GM18508 (cell line): ENCODE data around the gene H2BK1.

ENCODE experiments used
- ATAC-seq: cut with Tn5 transposase; IDR thresholded peaks from one replicate; pipeline ENCODE4 v1.9.1; 2021; ENCODE audit warnings: moderate number of reproducible peaks; ENCODE audit not compliant: insufficient read depth, unreplicated experiment

The H2BK1 gene

DNA sequence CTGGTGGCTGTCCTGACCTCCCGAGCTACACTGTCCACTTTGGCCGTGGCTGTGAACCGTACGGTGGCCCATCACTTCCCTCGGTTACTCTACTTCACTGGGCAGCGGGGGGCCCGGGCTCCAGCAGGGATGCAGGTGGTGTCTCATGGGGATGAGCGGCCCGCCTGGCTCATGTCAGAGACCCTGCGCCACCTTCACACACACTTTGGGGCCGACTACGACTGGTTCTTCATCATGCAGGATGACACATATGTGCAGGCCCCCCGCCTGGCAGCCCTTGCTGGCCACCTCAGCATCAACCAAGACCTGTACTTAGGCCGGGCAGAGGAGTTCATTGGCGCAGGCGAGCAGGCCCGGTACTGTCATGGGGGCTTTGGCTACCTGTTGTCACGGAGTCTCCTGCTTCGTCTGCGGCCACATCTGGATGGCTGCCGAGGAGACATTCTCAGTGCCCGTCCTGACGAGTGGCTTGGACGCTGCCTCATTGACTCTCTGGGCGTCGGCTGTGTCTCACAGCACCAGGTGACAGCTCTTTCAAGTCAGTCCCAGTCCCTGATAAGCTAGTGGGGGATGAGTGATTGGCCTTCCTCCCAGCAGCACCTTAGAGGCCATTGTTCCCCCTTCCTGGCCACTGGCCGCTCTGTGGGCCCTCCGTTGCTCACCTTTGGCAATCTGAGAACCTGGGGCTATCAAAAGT is 25.0 kb upstream of the H2BK1 start:
- no peak for ATAC-seq

DNA sequence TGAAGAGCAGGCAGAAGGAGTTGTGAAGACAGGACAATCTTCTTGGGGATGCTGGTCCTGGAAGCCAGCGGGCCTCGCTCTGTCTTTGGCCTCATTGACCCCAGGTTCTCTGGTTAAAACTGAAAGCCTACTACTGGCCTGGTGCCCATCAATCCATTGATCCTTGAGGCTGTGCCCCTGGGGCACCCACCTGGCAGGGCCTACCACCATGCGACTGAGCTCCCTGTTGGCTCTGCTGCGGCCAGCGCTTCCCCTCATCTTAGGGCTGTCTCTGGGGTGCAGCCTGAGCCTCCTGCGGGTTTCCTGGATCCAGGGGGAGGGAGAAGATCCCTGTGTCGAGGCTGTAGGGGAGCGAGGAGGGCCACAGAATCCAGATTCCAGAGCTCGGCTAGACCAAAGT is 23.5 kb upstream of the H2BK1 start:
- no peak for ATAC-seq

DNA sequence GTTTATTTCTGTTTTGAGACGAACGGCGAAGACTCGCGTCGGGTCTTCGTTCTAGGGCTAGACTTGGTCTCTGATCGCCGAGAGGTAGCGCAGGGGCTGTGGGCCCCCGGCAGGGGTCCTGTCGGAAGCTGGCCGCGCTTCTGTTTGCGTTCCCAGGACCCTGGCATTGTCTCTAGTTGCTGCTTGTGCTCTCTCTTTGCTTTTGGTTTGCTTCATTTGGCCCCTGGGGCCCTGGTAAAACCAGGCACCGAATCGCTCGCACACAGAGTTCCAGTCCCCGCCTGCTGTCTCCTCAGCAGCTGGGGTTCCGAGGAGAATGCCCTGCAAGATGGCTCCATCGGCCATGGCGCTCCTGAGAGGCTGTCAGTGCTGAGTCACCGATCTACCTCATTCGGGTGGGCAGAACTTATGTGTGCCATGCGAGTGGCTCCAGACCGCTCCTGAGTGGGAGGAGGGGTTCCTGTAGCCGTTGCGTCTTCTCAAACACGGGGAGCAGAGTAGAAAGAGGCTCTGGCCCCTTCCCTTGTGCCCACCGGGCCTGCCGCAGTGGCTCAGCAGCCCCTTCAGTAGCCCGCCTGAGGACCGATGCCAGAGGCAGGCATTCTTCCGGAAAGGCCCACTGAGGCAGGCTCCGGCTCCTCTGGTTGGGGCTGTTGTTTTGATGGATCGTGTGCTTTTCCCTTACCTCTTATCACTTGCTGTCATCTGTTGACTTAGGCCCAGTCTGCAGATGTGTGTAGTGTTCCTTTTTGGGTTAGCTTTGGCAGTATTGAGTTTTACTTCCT is 22.8 kb upstream of the H2BK1 start:
- no peak for ATAC-seq

DNA sequence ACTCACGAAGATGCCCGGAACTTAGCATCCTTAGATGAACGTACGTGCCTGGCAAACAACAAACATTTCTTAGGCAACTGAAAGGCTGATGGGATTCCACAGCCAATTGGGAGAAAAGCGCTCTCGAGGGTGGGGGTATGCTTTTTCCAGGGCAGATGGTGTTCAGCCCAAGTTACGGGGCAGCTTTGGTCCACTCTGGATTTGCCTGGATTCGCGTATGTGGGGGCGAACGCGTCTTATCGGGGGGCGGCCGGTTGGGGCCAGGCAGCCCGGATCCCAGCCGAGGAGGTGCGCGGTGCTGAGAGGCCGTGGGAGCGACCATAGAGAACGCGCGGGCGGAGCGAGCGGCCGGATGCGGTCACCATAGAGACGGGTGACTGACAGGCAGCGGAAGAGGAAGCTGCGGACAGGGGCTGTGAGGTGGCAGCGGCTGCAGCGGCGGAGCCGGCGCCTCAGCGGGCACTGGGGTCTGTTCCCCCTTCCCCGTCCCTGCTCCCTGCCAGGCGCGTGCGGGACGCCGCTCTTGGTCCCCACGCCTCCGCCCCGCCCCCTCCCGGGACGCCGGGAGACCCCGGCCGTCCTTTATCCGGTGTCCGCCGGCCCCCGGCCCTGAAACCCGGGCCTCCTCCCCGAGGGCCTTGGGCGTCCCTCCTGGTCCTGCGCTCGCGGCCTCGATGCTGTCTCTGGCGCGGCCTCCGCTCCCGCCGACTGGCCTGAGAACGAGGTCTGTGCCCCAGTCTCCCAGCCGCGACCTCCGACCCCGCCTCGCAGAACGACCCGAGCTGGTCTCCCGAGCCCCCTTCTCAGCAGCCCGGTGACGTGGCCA is 22.0 kb upstream of the H2BK1 start, which contains the start of gene CHPF2:
Gene CHPF2 (plus strand): TSS at position 393 of the 826 bp plus-strand sequence. CDS start 1,529 bp downstream, outside the sequence.
- peak; percentile 73 for ATAC-seq

DNA sequence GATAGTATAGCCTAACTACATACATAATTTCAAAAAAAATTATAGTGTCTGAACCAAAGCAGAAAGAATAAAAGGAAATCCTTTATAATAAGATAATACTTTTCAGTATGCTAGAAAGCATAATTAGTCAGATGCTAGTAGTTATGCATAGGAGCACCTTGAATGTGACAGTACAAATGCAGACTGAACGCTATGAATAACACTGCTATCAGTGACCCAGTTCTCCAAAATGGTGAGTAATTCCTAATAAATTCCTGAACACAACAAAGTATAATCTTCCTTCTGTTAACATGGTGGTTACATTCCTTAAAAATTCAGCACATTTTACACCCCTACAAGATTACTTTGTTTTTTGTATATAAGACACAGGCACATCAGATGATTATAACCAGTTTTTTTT is 20.8 kb upstream of the H2BK1 start:
- no peak for ATAC-seq

DNA sequence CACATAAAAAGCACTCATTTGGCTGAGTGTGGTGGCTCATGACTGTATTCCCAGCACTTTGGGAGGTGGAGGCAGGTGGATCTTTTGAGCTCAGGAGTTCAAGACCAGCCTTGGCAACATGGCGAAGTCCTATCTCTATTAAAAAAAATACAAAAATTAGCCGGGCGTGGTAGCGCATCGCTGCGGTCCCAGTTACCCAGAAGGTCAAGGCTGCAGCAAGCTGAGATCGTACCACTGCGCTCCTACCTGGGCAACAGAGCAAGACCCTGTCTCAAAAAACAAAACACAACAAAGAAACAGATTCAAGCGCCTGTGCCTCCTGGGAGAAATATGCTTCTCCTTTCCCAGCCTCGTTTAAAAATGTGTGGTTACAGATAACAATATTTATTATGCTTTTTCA is 19.0 kb upstream of the H2BK1 start:
- ATAC-seq: no peak

DNA sequence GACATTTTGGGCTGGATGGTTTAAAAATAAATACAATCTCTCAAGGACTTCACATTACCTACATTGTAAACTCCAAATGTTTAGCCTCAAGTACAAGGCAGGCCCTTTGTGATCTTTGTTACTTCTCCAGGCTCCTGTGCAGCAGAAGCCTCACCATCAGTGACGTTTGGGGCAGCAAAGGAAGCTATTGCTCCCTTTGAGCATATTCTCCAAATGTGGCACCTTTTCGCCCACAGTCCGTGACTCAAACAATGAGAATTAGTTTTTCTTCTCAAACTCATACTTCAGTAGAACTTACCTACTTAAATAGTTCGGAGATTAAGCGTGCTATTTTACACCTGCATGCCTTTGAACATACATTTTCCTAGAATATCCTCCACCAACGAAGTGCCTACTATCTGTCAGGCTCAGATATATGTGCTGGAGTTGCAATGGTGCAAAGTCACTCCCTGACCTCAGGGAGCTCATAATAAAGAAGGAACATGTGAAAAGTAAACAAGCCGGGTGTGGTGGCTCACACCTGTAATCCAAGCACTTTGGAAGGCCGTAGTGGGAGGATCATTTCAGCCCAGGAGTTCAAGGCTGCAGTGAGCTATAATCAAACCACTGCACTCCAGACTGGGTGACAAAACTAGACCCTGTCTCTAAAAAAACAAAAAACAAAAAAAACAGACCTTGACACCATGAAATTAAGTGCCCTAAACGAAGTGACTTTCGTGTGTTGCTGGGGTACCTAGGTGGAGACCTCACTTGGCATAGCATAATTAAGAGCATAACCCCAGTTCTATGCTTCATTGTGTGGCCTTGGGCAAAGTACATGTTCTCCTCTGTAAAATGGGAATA is 18.0 kb upstream of the H2BK1 start:
- ATAC-seq: no peak

DNA sequence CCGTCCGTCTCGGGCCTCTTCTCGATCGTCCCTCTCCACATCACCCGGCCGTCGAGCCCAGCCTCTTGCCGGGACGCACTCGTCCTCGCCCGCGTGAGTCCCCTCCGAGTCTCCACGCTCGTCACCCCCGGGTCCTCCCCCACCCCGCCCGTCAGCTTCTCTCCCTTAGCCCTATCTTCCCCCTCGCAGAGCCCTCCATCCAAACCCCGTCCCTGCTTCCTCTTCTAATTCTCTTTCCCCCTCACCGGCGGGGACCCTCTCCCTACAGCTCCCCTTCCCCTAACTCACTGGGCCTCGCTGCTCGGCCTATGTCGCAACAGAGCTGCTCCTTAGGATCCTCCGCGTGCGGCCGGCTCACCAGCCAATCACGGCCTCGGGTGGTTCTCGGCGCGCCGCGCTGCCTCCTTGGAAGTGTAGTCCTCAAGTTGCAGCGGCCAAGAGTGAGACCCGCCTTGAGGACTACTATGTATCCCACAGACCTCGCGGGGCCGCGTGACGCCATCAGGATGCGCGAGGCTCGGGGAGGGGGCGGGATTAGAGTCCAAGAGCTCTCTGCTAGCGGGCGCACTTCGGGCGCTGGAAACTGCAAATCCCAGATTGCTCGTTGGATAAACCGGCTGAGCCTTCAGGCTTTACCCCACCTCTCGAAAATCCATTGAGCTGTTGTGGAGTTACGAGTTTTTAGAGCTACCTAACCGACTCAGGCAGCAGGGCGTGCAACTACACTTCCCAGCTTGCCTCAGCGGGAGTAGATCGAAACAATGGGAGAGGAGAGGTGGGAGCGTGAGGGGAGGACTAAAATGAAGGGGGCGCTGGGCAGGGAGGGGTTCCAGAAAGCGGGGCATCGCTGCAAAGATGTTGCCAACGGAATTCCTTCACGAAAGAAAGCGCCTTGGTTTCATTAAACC is 16.8 kb upstream of the H2BK1 start, which contains the start of gene ABCF2:
Gene ABCF2 (minus strand): TSS at position 331 of the 908 bp plus-strand sequence. CDS start 747 bp downstream, outside the sequence.
- peak; percentile 93 for ATAC-seq

DNA sequence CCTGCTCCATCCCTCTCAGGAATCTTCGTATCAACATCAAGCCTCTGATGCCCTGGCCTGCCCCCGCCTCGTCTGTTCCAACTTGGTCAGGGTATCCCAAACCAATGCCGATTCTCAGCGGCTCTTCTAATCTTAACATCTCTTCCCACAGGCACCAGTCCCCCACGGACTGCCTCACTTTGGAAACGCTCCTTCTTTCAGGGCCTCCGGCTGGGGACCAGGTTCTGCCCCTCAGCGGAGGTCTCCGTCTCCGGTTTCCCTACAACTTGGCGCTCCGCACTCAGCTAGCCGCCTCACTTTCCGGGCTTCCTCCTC is 16.2 kb upstream of the H2BK1 start:
- ATAC-seq: no peak

DNA sequence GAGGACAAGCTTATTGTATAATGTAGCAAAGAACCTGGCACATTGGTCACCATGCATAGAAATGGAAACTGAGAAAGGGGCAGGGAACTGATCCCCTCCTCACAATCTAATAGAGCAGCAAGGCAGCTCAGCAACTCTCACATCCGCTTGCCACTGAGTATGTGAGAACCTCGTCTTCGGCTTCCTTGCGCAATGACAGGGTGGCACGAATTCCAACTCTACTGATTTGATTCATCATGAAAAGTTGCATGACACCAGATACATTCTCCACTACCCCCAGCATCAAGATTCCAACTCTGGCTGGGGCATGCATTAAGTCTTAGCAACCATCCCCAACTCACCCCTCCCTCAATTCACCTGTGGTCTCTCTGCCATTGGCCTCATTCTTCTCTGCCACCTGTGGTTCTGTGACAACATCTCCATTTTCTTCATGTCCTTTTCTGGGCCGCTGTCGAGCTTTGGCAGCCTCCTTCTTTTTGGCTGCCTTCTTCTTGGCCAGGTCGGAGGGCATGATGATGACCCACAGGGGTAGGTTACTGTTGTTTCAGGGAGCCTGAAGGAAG is 15.7 kb upstream of the H2BK1 start:
- ATAC-seq: no peak

DNA sequence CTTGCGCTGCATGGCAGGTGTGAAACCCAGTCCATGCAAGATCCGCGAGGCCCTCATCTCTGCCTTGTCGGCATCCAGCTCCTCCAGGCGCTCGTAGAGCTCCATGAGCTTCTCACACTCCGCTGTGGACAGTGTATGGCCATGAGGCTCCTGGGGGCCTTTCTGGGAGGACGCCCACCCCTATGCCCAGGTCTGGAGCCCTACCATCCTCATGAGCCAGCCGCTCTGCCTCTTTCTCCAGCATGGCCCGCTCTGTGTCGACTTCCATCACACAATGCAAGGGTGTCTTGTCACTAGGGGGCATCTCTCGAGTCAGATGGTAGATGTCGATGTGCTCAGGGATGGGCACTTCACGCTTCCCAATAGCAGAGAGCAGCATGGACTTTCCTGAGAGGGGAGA is 13.4 kb upstream of the H2BK1 start:
- no peak for ATAC-seq

DNA sequence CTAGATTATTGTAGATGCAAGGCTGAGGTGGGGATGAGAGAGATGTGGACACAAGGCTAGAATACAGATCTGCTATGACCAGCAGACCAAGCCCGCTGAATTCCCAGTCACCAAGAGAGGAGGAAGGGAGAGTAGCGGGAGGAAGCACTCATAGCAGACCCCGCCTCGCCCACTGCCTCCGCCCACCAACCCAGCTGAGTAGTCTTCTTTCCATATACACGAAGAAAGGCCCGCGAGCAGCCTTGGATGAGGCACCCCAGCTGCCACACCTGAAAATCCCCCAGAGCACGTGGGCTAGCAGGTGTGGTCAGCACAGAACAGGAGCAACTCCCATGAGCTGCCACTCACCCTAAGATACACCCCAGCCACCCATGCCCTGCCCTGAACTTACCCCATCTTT is 7.9 kb upstream of the H2BK1 start:
- ATAC-seq: no peak

DNA sequence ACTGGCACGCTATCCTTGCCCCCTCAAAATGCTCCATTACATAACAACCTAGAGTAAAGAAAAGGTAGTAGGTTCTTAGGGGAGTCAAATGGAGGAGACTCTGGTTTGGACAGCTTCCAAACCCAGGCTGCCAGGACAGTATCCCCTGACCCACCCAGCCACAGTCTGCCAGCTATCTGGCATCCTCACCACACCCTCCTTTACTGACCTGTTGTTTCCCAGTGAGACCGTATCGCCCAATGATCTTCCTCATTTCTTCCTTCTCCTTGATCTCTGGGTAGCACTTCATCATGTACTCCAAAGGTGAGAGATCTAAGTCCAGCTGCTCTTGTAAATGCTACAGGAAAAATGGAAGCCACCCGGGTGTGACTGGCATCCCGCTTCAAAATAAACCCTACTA is 5.1 kb upstream of the H2BK1 start:
- no peak for ATAC-seq

DNA sequence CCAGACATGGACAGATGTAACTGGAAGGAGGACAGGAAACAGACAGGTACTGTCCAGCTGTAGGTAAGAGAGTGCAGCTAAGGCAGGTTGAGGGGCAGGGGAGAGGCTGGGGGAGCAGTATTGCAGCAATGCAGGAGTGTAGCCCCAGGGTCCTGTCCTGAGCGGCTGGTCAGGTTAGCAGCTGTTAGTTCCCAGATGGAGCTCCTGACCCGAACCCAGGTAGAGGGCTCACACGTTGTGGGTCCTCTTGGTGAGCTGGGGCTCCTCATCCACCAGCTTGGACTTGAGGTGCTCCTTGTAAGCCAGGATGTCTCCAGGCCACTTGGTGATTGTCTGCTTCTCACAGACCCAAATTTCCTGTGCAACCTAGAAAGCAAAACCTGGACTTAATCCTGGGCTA is 3.5 kb upstream of the H2BK1 start:
- ATAC-seq: no peak

DNA sequence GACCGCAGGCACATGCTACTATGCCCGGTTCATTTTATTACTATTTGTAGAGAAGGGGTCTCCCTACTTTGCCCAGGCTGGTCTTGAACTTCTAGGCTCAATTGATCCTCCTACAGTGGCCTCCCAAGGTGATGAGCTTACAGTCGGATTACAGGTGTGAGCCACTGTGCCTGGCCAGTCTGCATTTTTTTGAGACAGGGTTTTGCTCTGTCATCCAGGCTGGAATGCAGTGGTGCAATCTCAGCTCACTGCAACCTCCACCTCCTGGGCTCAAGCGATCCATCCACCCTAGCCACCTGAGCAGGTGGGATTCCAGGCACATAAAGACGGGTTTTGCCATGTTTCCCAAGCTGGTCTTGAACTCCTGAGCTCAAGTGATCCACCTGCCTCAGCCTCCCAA is 2.3 kb upstream of the H2BK1 start:
- ATAC-seq: no peak

DNA sequence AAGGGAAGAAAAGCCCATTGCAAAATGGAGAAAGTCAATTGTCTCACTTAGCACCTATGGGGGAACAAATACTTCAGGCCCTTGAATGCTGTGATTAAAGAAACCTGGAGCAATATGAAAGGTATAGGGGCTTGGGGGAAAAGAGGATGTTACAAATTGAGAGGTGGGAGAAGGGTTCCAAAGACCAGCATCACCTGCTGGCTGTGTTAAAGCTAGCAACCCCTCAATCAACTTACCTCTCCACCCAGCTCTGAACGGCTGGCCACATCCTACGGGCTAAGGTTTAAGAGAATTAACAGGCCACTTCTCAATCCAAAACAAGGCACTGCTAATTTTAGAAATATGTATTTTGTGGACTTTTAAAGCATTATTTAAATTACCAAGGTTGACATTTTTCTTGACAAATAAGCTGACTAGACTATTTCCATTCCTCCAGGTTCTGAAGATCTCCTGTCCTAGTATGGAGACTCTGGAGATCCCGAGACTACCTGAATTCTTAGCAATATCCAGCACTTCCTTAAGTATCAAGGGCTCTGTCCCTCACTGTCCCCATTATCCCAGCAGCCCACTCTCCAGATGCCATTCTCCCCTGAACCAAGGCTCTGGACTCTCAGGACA is 976 bp upstream of the H2BK1 start:
- ATAC-seq: no peak

DNA sequence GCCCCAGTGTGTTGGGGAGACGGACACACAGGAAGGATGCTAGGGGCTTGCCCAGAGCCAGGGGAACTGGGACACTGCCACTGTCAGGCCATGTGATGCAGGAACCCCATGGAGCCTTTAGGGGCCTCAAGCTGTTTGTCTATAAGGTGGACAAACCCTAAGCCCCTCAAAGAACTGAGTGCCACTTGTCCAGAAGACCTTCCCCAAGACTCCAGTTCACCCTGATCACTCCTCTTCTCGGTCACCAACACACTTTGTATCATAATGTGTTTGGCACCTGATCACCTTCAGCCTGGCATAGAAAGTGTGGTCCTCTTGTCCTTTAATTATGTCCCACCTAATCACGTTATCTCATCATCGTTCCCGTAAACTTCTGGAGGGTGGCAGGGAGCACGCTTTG is 700 bp downstream of the H2BK1 start:
- ATAC-seq: no peak

DNA sequence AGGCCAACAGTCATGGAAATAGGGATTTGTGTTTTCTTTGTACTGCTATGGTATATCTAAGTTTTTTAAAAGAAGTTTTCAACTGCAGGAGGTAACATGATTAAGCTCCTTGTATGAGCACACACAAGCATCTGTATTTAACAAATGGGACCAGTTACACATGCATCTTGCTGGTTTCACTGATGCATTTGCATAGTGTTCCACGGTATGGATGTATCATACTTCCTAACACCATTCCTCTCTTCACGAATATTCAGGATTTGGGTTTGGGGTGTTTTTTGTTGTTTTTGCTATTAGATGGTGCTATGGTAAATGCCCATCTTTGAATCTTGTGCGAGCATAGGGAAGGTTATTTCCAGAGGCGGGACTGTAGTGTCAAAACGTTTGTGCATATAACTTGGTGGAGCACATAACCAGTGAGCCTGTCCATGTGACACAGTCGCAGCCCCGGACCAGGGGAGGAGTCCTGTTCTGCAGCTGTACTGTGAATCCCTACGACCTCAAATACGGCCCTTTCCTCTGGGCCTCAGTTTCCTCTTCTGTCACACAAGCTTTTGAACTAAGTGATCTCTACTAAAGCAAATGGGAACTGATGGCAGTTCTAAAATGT is 1.9 kb downstream of the H2BK1 start:
- no peak for ATAC-seq
